Sigmoid colon (tissue), 4 donors: Measurements from ENCODE around the gene DPP6.

Experiments
- CTCF ChIP-seq, 4 experiments: fragments of 450-650 bp in 3 of 4; fragments of 200-600 bp in 1 of 4; IDR thresholded peaks; one replicate each; pipeline ENCODE4 v1.5.1; 2016 to 2019; ENCODE audit warnings: antibody characterized with exemption in 4 of 4, mild to moderate bottlenecking in 3 of 4, moderate library complexity in 2 of 4
- POLR2A ChIP-seq, 2 donors: fragments of 450-650 bp; IDR thresholded peaks; one replicate each; pipeline ENCODE4 v1.6.1; 2016; ENCODE audit warnings: antibody characterized with exemption in 2 of 2, mild to moderate bottlenecking in 2 of 2, moderate library complexity in 2 of 2
- POLR2AphosphoS5 ChIP-seq, 4 donors: sonication (generic); formaldehyde crosslinking; IDR thresholded peaks; one replicate each; pipeline ENCODE4 v1.6.1; 2017; ENCODE audit warnings: antibody characterized with exemption in 4 of 4

GRCh38 chr7:154581251-154581890 lies 529.2 kb downstream of the DPP6 start:
- TF ChIP-seq CTCF (IDR thresholded peaks at IDR 0.05) (no peak), POLR2A (IDR thresholded peaks at IDR 0.05) (no peak), POLR2AphosphoS5 (IDR thresholded peaks at IDR 0.05) (no peak)
